Cardiac fibroblast (primary cell): ENCODE data around the gene RTEL1.
"Not testable (repeated sequence)": the region's sequence is repeated elsewhere in the genome, so short reads cannot be mapped to it uniquely, and the experiment has no call there.

Source experiments
- DNase-seq, 2 donors: peaks; one replicate each; pipeline versions ENCODE4 v3.0.0 to v3.0.0-alpha.2; 2010; ENCODE audit warnings: low read depth in 2 of 2
- H3K4me3 ChIP-seq, 2 donors: replicated peaks in 1 of 2; 1 replicate in 1 of 2; 2 replicates in 1 of 2; pipeline ENCODE4 v1.5.1; 2011; ENCODE audit warnings: low read depth in 2 of 2, low read length in 2 of 2, mild to moderate bottlenecking in 2 of 2, moderate library complexity in 1 of 2
- TF ChIP-seq, protein P1 (sequence below): IDR thresholded peaks from one replicate; pipeline ENCODE4 v1.5.1; 2011; ENCODE audit warnings: low read depth, mild to moderate bottlenecking, low read length, inconsistent platforms

RTEL1 gene

DNA sequence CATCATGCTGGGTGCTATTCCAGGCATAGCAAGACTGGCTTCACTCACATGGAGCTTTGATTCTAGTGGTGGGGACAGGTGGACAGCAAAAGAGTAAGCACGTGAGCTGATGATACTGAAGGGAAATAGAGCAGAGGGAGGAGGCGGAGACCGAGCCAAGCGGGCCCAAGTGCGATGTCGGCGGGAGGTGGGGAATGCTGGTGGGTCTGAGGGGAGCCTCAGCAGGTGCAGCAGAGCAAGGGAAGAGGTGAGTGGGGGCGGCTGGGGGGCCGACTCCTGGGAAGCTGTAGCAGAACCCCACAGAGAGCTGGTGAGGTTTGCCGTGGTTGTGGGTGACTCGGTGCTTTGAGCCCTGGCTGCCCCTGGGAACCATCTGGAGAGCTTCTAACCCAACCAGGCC lies 10.2 kb downstream of the RTEL1 start:
- no peak overlapping the region for H3K4me3 ChIP-seq
- DNase-seq, result no peak
- TF ChIP-seq, protein P1, sequence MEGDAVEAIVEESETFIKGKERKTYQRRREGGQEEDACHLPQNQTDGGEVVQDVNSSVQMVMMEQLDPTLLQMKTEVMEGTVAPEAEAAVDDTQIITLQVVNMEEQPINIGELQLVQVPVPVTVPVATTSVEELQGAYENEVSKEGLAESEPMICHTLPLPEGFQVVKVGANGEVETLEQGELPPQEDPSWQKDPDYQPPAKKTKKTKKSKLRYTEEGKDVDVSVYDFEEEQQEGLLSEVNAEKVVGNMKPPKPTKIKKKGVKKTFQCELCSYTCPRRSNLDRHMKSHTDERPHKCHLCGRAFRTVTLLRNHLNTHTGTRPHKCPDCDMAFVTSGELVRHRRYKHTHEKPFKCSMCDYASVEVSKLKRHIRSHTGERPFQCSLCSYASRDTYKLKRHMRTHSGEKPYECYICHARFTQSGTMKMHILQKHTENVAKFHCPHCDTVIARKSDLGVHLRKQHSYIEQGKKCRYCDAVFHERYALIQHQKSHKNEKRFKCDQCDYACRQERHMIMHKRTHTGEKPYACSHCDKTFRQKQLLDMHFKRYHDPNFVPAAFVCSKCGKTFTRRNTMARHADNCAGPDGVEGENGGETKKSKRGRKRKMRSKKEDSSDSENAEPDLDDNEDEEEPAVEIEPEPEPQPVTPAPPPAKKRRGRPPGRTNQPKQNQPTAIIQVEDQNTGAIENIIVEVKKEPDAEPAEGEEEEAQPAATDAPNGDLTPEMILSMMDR, result no peak

DNA sequence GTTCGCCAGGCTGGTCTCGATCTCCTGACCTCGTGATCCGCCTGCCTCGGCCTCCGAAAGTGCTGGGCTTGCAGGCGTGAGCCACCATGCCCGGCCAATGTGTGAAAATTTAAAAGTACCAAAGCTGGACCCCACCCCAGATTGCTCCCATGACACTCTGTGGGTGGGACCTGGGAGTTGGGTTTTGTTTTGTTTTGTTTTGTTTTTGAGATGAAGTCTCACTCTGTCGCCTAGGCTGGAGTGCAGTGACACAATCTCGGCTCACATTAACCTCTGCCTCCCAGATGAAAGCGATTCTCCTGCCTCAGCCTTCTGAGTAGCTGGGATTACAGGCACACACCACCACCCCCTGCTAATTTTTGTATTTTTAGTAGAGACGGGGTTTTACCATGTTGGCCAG lies 13.6 kb downstream of the RTEL1 start:
- not testable (repeated sequence) for H3K4me3 ChIP-seq, DNase-seq

DNA sequence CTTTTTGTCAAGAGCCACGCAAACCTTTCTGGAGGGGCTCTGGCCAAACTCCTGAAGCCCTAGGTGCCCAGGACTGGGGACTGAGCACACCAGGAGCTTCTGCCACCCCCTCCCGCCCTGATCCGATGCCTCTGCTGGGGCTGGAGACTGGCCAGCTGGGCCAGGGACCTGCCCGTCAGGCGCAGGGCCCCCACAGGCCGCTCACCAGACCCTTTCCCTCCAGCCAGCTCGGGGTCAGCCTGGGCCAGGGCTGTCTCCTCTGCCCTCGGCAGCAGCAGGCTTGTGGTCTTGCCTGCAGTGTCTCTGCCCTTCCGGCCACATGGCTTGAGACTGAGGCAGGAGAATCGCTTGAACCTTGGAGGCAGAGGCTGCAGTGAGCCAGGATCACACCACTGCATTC lies 14.6 kb downstream of the RTEL1 start:
- no peak for DNase-seq
- no peak overlapping the region for H3K4me3 ChIP-seq
- TF ChIP-seq, protein P1, result no peak

DNA sequence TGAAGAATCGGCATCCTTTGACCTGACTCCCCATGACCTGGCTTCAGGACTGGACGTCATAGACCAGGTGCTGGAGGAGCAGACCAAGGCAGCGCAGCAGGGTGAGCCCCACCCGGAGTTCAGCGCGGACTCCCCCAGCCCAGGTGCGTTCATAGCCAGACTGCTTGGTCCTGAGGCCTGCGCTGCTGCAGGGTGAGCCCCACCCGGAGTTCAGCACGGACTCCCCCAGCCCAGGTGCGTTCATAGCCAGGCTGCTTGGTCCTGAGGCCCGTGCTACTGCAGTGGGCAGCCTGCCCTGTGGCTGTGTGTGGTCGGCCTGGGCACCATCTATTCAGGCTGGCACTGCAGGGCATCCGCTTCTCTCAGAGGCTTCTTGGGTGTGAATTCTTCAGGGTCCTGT lies 15.8 kb downstream of the RTEL1 start:
- DNase-seq, result no peak
- H3K4me3 ChIP-seq, result no peak overlapping the region
- TF ChIP-seq, protein P1, result no peak

DNA sequence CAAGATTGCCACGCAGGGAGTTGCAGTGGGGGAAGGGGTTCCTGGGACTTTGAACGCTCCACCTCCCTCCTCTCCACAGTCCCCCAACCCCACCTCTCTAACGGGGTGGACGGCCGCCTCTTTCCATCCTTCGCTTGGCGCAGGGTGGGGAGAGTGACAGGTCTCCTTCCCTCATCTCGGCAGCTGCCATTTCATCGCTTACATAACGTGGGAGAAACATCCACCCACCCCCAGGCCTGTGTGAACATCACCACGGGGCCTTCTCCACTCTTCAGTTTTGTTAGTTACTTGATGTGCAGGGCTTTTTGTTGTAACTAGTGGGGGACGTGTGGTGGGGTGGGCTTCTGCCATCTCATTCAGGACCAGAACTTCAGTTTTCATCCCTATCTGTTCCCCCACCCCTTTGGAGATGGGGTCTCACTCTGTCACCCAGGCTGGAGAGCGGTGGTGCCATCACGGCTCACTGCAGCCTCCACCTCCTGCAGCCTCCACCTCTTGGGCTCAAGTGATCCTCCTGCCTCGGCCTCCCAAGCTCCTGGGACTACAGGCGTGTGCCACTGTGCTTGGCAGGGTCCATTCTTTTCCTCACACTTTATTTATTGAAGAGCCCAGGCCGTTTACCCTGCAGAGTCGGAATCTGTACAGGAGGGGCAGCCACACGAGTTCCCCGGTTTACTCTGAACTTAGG lies 17.7 kb downstream of the RTEL1 start:
- DNase-seq, result no peak
- TF ChIP-seq, protein P1, result no peak

DNA sequence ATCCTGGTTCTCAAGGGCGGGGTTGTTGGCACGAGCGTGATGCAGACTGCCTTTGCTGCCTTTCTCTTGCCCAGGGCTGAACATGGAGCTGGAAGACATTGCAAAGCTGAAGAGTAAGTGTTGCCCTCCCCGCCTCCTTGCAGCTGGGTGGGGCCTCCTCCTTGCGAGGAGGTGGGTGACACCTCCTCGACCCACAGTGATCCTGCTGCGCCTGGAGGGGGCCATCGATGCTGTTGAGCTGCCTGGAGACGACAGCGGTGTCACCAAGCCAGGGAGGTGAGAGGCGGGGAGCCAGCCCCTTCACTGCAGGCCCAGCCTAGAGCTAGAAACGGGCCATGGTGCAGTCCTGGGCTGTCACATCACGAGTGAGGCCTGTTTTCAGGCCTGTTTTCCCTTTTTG lies 20.0 kb downstream of the RTEL1 start:
- TF ChIP-seq, protein P1, result no peak
- DNase-seq, result no peak
- no peak overlapping the region for H3K4me3 ChIP-seq

More for the DNA sequence above, 17.7 kb downstream of the RTEL1 start:
- H3K4me3 ChIP-seq, result no peak overlapping the region

DNA sequence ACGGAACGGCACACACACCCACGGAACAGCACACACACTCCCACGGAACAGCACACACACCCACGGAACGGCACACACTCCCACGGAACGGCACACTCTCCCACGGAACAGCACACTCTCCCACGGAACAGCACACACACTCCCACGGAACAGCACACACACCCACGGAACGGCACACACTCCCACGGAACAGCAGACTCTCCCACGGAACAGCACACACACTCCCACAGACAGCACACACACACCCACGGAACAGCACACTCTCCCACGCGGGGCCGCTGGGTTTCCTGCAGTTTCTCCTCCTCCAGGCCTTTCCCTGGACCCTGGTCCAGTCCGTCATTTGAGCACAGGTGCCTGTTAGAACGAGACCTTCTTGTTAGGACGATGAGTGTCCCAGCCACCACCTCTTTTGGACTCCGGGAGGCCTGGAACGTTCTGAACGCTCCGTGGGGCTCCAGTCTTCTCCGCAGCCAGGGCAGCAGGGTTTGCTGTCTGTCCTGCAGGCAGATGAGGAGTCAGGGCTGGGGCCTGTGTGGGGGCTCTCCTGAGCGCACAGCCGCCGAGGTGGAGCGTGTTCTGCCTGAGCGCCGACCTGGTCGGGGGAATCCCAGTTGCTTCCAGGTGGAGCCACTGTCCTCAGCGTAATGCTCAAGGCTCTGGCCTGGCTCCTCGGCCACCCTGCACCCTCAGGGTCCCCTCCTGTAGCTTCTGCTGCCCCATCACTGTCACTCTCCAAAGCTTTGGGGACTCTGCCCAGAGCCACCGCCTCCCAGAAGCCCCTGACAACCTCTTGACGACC lies 20.8 kb downstream of the RTEL1 start:
- TF ChIP-seq, protein P1, result no peak
- DNase-seq, result no peak
- H3K4me3 ChIP-seq, result no peak overlapping the region
